Trophoblast cell (in vitro differentiated cells and primary cell): Measurements from ENCODE around the gene HSPA12B.

Experiments
- DNase-seq, 2 donors: peaks; one replicate each; pipeline ENCODE4 v3.0.0-alpha.2; 2016
- H2AFZ ChIP-seq: 2 replicates; pipeline ENCODE4 v1.6.1; 2013; ENCODE audit warnings: low read length, moderate library complexity, mild to moderate bottlenecking; ENCODE audit not compliant: insufficient read depth, poor library complexity
- H2AK5ac ChIP-seq: 2 replicates; pipeline ENCODE4 v1.6.1; 2013; ENCODE audit warnings: mild to moderate bottlenecking, low read length
- H2BK120ac ChIP-seq: 2 replicates; pipeline ENCODE4 v1.6.1; 2013; ENCODE audit warnings: low read length, mild to moderate bottlenecking, moderate library complexity; ENCODE audit not compliant: insufficient read depth, poor library complexity
- H2BK12ac ChIP-seq: 2 replicates; pipeline ENCODE4 v1.6.1; 2013; ENCODE audit warnings: mild to moderate bottlenecking, low read length, moderate library complexity
- H2BK5ac ChIP-seq: 2 replicates; pipeline ENCODE4 v1.6.1; 2013; ENCODE audit warnings: low read length, low read depth, moderate library complexity, mild to moderate bottlenecking; ENCODE audit not compliant: poor library complexity
- H3K14ac ChIP-seq: 2 replicates; pipeline ENCODE4 v1.6.1; 2013; ENCODE audit warnings: mild to moderate bottlenecking, low read length
- H3K18ac ChIP-seq: 2 replicates; pipeline ENCODE4 v1.6.1; 2013; ENCODE audit warnings: mild to moderate bottlenecking, low read length
- H3K23ac ChIP-seq: 2 replicates; pipeline ENCODE4 v1.6.1; 2013; ENCODE audit warnings: low read length
- H3K27ac ChIP-seq: 2 replicates; pipeline ENCODE4 v1.5.1; 2013; ENCODE audit warnings: low read depth, mild to moderate bottlenecking, inconsistent platforms, low read length, moderate library complexity
- H3K27me3 ChIP-seq: 2 replicates; pipeline ENCODE4 v1.6.1; 2013; ENCODE audit warnings: inconsistent platforms, mild to moderate bottlenecking, low read length, moderate library complexity; ENCODE audit not compliant: insufficient read depth
- H3K36me3 ChIP-seq, 2 experiments: 1 replicate in 1 of 2; 2 replicates in 1 of 2; pipeline ENCODE4 v1.6.1; 2013; ENCODE audit warnings: low read length in 2 of 2, mild to moderate bottlenecking in 2 of 2, moderate library complexity in 1 of 2; ENCODE audit not compliant: insufficient read depth in 2 of 2, control insufficient read depth in 1 of 2
- H3K4ac ChIP-seq: 2 replicates; pipeline ENCODE4 v1.6.1; 2013; ENCODE audit warnings: low read depth, mild to moderate bottlenecking, low read length, moderate library complexity
- H3K4me1 ChIP-seq, 2 experiments: 1 replicate in 1 of 2; 2 replicates in 1 of 2; pipeline ENCODE4 v1.6.1; 2013; ENCODE audit warnings: low read length in 2 of 2, mild to moderate bottlenecking in 2 of 2, moderate library complexity in 1 of 2; ENCODE audit not compliant: insufficient read depth in 2 of 2, control insufficient read depth in 1 of 2
- H3K4me2 ChIP-seq: 2 replicates; pipeline ENCODE4 v1.6.1; 2013; ENCODE audit warnings: inconsistent platforms, mild to moderate bottlenecking, low read length, moderate library complexity
- H3K4me3 ChIP-seq: 2 replicates; pipeline ENCODE4 v1.5.1; 2013; ENCODE audit warnings: mild to moderate bottlenecking, low read depth, low read length, inconsistent platforms
- H3K79me1 ChIP-seq: one replicate; pipeline ENCODE4 v1.6.1; 2013; ENCODE audit warnings: low read length
- H3K79me2 ChIP-seq: 2 replicates; pipeline ENCODE4 v1.6.1; 2013; ENCODE audit warnings: low read length, mild to moderate bottlenecking; ENCODE audit not compliant: control insufficient read depth, insufficient read depth, poor library complexity
- H3K9ac ChIP-seq: 2 replicates; pipeline ENCODE4 v1.6.1; 2013; ENCODE audit warnings: mild to moderate bottlenecking, low read length
- H3K9me3 ChIP-seq: 2 replicates; pipeline ENCODE4 v1.6.1; 2013; ENCODE audit warnings: low read depth, mild to moderate bottlenecking, control low read depth, inconsistent platforms, low read length; ENCODE audit not compliant: insufficient read depth
- H4K12ac ChIP-seq: 2 replicates; pipeline ENCODE4 v1.6.1; 2013; ENCODE audit warnings: low read depth, mild to moderate bottlenecking, low read length, moderate library complexity
- H4K8ac ChIP-seq: 2 replicates; pipeline ENCODE4 v1.6.1; 2013; ENCODE audit warnings: low read depth, mild to moderate bottlenecking, low read length, moderate library complexity
- H4K91ac ChIP-seq: one replicate; pipeline ENCODE4 v1.6.1; 2013; ENCODE audit warnings: low read depth, mild to moderate bottlenecking, low read length, moderate library complexity
- WGBS: extraction: QIAGEN DNeasy Blood & Tissue Kit; methylation state at CpG from one replicate; pipeline ENCODE4 v1.1.7; 2013; ENCODE audit warnings: missing lambda C conversion rate; ENCODE audit not compliant: insufficient read length, insufficient coverage; ENCODE audit errors: extremely low coverage; 5-methylcytosine and 5-hydroxymethylcytosine counted together

The HSPA12B gene

DNA sequence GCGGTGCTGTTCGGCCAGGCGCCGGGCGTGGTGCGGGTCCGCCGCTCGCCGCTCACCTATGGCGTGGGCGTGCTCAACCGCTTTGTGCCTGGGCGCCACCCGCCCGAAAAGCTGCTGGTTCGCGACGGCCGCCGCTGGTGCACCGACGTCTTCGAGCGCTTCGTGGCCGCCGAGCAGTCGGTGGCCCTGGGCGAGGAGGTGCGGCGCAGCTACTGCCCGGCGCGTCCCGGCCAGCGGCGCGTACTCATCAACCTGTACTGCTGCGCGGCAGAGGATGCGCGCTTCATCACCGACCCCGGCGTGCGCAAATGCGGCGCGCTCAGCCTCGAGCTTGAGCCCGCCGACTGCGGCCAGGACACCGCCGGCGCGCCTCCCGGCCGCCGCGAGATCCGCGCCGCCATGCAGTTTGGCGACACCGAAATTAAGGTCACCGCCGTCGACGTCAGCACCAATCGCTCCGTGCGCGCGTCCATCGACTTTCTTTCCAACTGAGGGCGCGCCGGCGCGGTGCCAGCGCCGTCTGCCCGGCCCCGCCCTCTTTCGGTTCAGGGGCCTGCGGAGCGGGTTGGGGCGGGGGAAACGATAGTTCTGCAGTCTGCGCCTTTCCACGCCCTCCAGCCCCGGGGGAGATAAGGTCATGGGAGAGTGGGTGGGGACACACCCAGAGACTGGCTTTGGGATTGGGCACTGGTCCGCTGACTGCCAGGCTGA lies 19.3 kb downstream of the HSPA12B start:
- WGBS, result no CpG with 5 or more reads among the region's 95 CpGs
- H3K4ac ChIP-seq, result no peak overlapping the region
- H3K4me2 ChIP-seq, result peak overlapping the region; percentile 60
- H3K14ac ChIP-seq, result no peak overlapping the region
- H2BK120ac ChIP-seq, result no peak overlapping the region
- H3K79me1 ChIP-seq, result no peaks in the 10 kb centered on the region
- peak in 1 of 2 donors; percentile 47 for DNase-seq
- H4K91ac ChIP-seq, result no peak overlapping the region
- H3K27me3 ChIP-seq, result peaks cover 36% of the 10 kb centered on the region
- H4K12ac ChIP-seq, result no peak overlapping the region
- H4K8ac ChIP-seq, result no peak overlapping the region
- H3K9me3 ChIP-seq, result peaks cover 8% of the 10 kb centered on the region
- no peak overlapping the region for H2BK12ac ChIP-seq
- no peak overlapping the region for H3K23ac ChIP-seq
- H2AFZ ChIP-seq, result no peak overlapping the region
- H3K18ac ChIP-seq, result no peak overlapping the region
- H3K79me2 ChIP-seq, result no peaks in the 10 kb centered on the region
- H3K4me3 ChIP-seq, result peak overlapping the region; percentile 63
- no peaks in the 10 kb centered on the region for H3K36me3 ChIP-seq
- H3K4me1 ChIP-seq, result peaks cover 3 to 5% of the 10 kb centered on the region in 2 experiments
- H2BK5ac ChIP-seq, result no peak overlapping the region
- H3K9ac ChIP-seq, result no peak overlapping the region
- no peak overlapping the region for H3K27ac ChIP-seq
- no peak overlapping the region for H2AK5ac ChIP-seq

GRCh38 chr20:3752386-3752759 lies 19.9 kb downstream of the HSPA12B start:
- H3K9ac ChIP-seq, result no peak overlapping the region
- no peak overlapping the region for H2BK120ac ChIP-seq
- no peak overlapping the region for H2BK5ac ChIP-seq
- H2AFZ ChIP-seq, result no peak overlapping the region
- H3K4me1 ChIP-seq, result peaks cover 3 to 5% of the 10 kb centered on the region in 2 experiments
- H4K12ac ChIP-seq, result no peak overlapping the region
- WGBS, result no CpG with 5 or more reads among the region's 13 CpGs
- no peak overlapping the region for H4K8ac ChIP-seq
- H3K79me2 ChIP-seq, result no peaks in the 10 kb centered on the region
- no peak overlapping the region for H3K27ac ChIP-seq
- no peak overlapping the region for H2BK12ac ChIP-seq
- no peaks in the 10 kb centered on the region for H3K79me1 ChIP-seq
- no peaks in the 10 kb centered on the region for H3K36me3 ChIP-seq
- peaks cover 8% of the 10 kb centered on the region for H3K9me3 ChIP-seq
- no peak overlapping the region for H3K23ac ChIP-seq
- H3K4ac ChIP-seq, result no peak overlapping the region
- H3K4me3 ChIP-seq, result no peak overlapping the region
- H2AK5ac ChIP-seq, result no peak overlapping the region
- peak overlapping the region; percentile 60 for H3K4me2 ChIP-seq
- H4K91ac ChIP-seq, result no peak overlapping the region
- no peak overlapping the region for H3K14ac ChIP-seq
- peaks cover 36% of the 10 kb centered on the region for H3K27me3 ChIP-seq
- DNase-seq, result peak in 1 of 2 donors; percentile 27
- H3K18ac ChIP-seq, result no peak overlapping the region

GRCh38 chr20:3753098-3753497 lies 20.6 kb downstream of the HSPA12B start:
- DNase-seq, result peak in 1 of 2 donors; percentile 63
- no peak overlapping the region for H2BK5ac ChIP-seq
- H2AFZ ChIP-seq, result no peak overlapping the region
- no CpG with 5 or more reads among the region's 4 CpGs for WGBS
- H2BK12ac ChIP-seq, result no peak overlapping the region
- no peak overlapping the region for H4K8ac ChIP-seq
- no peak overlapping the region for H2BK120ac ChIP-seq
- H3K4me2 ChIP-seq, result no peak overlapping the region
- no peak overlapping the region for H3K4ac ChIP-seq
- peaks cover under 1 to 1% of the 10 kb centered on the region in 2 experiments for H3K36me3 ChIP-seq
- H3K79me2 ChIP-seq, result no peaks in the 10 kb centered on the region
- no peaks in the 10 kb centered on the region for H3K79me1 ChIP-seq
- no peak overlapping the region for H3K23ac ChIP-seq
- H3K4me1 ChIP-seq, result peaks cover 3 to 5% of the 10 kb centered on the region in 2 experiments
- no peak overlapping the region for H2AK5ac ChIP-seq
- H3K9me3 ChIP-seq, result peaks cover 8% of the 10 kb centered on the region
- no peak overlapping the region for H4K91ac ChIP-seq
- no peak overlapping the region for H4K12ac ChIP-seq
- peaks cover 36% of the 10 kb centered on the region for H3K27me3 ChIP-seq
- no peak overlapping the region for H3K9ac ChIP-seq
- H3K14ac ChIP-seq, result no peak overlapping the region
- no peak overlapping the region for H3K18ac ChIP-seq
- no peak overlapping the region for H3K27ac ChIP-seq
- H3K4me3 ChIP-seq, result no peak overlapping the region

- H2BK5ac ChIP-seq, result no peak overlapping the region
- H3K4me3 ChIP-seq, result no peak overlapping the region
- peaks cover 4% of the 10 kb centered on the region in 2 experiments for H3K36me3 ChIP-seq
- peaks cover 7% of the 10 kb centered on the region for H3K9me3 ChIP-seq
- H3K4ac ChIP-seq, result no peak overlapping the region
- no peak overlapping the region for H2BK12ac ChIP-seq
- peaks cover 3 to 5% of the 10 kb centered on the region in 2 experiments for H3K4me1 ChIP-seq
- no peak overlapping the region for H3K23ac ChIP-seq
- H2AFZ ChIP-seq, result no peak overlapping the region
- H3K79me1 ChIP-seq, result no peaks in the 10 kb centered on the region
- no peak overlapping the region for H3K14ac ChIP-seq
- H4K12ac ChIP-seq, result no peak overlapping the region
- no peak overlapping the region for H2AK5ac ChIP-seq
- no CpG with 5 or more reads among the region's 26 CpGs for WGBS
- H3K4me2 ChIP-seq, result no peak overlapping the region
- no peaks in the 10 kb centered on the region for H3K79me2 ChIP-seq
- H4K8ac ChIP-seq, result no peak overlapping the region
- H3K18ac ChIP-seq, result no peak overlapping the region
- no peak overlapping the region for H3K27ac ChIP-seq
- H3K27me3 ChIP-seq, result peaks cover 35% of the 10 kb centered on the region
- no peak overlapping the region for H2BK120ac ChIP-seq
- no peak overlapping the region for H3K9ac ChIP-seq
- DNase-seq, result no peak
- no peak overlapping the region for H4K91ac ChIP-seq
These were observed 21.2 kb downstream of the HSPA12B start for GRCh38 chr20:3753501-3754275.
